Measurements from ENCODE around the gene SUFU.

SUFU gene

DNA sequence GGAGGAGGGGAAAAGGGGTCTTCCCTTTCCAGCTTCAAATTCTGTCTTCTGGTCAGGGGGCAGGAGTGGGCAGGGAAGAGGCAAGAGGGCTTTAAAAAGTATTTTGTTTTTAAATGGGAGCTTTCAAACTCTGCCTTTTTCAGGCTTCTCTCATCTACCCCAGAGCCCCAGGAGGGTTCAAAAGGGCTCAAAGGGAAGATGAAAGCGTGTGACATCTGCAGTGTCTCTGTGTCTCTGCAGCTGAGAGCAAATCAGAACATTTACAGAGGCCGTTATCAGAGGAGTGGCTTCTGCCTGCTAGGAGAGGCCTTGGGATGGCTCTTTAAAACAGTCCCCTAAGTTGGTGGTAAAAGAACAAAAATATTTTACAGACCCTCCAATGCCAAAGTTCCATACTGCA is 170.8 kb downstream of the SUFU start:
- no peak overlapping the region for H3K4me2 ChIP-seq (ENCODE audit: low read depth, low read length, poor library complexity, severe bottlenecking)

DNA sequence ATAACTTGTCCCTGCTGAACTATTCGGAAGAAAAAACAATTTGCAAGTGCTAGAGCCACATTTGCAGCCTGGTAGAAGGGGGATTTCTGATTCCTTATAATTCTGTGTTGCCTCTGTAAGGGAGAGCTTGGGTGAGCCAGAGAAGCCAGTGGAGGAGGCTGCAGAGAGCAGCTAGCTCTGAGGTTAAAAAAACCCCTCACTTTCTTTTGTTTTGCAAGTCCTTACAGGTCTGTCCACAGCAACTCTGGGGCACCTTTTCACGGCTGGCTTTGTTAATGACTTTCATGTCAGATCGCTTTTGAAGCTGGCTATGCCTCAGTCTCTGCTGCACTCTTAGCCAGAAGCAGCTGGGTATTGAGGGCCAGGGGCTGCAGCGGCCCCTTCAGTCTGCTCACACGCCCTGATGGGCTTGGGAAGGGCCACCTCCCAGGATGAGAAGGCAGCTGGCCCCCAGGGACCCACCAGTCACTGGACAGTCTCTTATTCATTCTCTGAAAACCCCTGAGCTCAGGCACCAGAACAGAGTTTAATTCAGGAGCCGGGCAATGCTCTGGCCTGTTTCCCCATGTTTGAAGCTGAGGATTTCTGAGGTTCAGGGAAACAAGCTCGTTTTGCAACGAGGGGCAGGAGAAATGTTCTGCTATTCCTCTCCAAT is 171.4 kb downstream of the SUFU start:
- Histone ChIP-seq H3K79me2 (ENCODE audit: insufficient read depth, low read length) (no peaks in the 10 kb centered on the region), H2AFZ (ENCODE audit: low read depth, low read length, severe bottlenecking) (no peak overlapping the region), H3K4me3 (ENCODE audit: insufficient read depth, low read length, poor library complexity, severe bottlenecking) (no peak overlapping the region), H3K36me3 (ENCODE audit: low read length) (no peaks in the 10 kb centered on the region), H3K27me3 (ENCODE audit: low read length) (no peaks in the 10 kb centered on the region), H3K9me3 (ENCODE audit: insufficient read depth, low read length) (no peaks in the 10 kb centered on the region), H3K9ac (ENCODE audit: low read length) (no peak overlapping the region), H4K20me1 (ENCODE audit: low read depth, low read length) (no peaks in the 10 kb centered on the region), H3K9me2 (replicated peaks; ENCODE audit: insufficient read depth, low read length) (no peaks in the 10 kb centered on the region), H3K27ac (ENCODE audit: low read depth, low read length) (no peak overlapping the region), H3K4me2 (ENCODE audit: low read depth, low read length, poor library complexity, severe bottlenecking) (no peak overlapping the region), H3F3A (ENCODE audit: insufficient read depth) (no peaks in the 10 kb centered on the region)
- no peak for TF ChIP-seq EZH2phosphoT487 (conservative IDR thresholded peaks at IDR 0.05; ENCODE audit: low read length)
- TF ChIP-seq, protein P1, sequence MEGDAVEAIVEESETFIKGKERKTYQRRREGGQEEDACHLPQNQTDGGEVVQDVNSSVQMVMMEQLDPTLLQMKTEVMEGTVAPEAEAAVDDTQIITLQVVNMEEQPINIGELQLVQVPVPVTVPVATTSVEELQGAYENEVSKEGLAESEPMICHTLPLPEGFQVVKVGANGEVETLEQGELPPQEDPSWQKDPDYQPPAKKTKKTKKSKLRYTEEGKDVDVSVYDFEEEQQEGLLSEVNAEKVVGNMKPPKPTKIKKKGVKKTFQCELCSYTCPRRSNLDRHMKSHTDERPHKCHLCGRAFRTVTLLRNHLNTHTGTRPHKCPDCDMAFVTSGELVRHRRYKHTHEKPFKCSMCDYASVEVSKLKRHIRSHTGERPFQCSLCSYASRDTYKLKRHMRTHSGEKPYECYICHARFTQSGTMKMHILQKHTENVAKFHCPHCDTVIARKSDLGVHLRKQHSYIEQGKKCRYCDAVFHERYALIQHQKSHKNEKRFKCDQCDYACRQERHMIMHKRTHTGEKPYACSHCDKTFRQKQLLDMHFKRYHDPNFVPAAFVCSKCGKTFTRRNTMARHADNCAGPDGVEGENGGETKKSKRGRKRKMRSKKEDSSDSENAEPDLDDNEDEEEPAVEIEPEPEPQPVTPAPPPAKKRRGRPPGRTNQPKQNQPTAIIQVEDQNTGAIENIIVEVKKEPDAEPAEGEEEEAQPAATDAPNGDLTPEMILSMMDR (IDR thresholded peaks at IDR 0.05; ENCODE audit: insufficient read depth, low read length, poor library complexity, severe bottlenecking) = no peak

More for the DNA sequence above, 170.8 kb downstream of the SUFU start:
- H2AFZ ChIP-seq (ENCODE audit: low read depth, low read length, severe bottlenecking) = no peak overlapping the region
- H3F3A ChIP-seq (ENCODE audit: insufficient read depth) = no peaks in the 10 kb centered on the region
- H3K27me3 ChIP-seq (ENCODE audit: low read length) = no peaks in the 10 kb centered on the region
- no peaks in the 10 kb centered on the region for H4K20me1 ChIP-seq (ENCODE audit: low read depth, low read length)
- TF ChIP-seq EZH2phosphoT487 (conservative IDR thresholded peaks at IDR 0.05; ENCODE audit: low read length) = no peak
- TF ChIP-seq, protein P1 (IDR thresholded peaks at IDR 0.05; ENCODE audit: insufficient read depth, low read length, poor library complexity, severe bottlenecking) = no peak
- H3K79me2 ChIP-seq (ENCODE audit: insufficient read depth, low read length) = no peaks in the 10 kb centered on the region
- no peaks in the 10 kb centered on the region for H3K36me3 ChIP-seq (ENCODE audit: low read length)
- H3K27ac ChIP-seq (ENCODE audit: low read depth, low read length) = no peak overlapping the region
- H3K4me3 ChIP-seq (ENCODE audit: insufficient read depth, low read length, poor library complexity, severe bottlenecking) = no peak overlapping the region
- H3K9me2 ChIP-seq (replicated peaks; ENCODE audit: insufficient read depth, low read length) = no peaks in the 10 kb centered on the region
- no peak overlapping the region for H3K9ac ChIP-seq (ENCODE audit: low read length)
- no peaks in the 10 kb centered on the region for H3K9me3 ChIP-seq (ENCODE audit: insufficient read depth, low read length)

DNA sequence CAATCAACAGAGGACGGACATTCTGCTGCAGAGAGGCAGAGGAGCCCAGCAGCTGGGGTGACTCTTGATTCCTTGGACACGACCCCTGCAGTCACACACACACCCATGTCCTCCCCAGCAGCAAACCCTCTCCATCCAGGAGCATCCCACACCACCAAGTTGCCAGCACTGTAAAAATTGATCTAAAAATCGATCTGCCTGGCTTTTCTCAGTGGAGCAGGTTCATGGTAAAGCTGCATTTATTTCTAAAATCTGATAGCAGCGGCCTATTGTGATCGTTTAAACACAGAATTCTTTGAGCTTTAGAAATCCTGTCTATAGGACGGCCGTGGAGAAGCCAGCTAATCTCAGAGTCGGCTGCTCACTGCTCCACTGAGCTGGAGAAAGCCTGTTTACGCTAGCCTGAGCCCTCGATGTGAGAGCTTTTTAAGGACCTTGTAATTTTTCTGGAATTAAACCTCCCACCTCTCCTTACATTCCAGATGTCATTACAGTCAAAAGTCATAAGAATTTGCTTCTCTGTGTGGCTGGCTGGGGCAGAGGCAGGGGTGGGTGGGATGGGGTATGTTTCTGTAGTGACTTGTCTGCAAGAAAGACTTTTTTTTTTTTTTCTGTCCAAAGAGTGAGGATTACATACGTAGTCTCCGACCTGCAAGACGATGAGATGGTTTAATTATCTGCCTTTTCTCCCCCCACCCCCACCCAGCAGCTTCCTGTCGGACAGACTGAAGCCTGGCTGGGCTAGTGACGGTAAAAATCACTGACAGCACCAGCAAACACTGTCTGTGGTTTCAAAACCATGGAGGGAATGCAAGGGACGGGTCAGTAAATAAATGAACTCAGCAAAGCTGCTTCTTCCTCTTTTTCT is 172.1 kb downstream of the SUFU start:
- Histone ChIP-seq H3F3A (ENCODE audit: insufficient read depth) (no peaks in the 10 kb centered on the region), H3K9me3 (ENCODE audit: insufficient read depth, low read length) (no peaks in the 10 kb centered on the region), H3K36me3 (ENCODE audit: low read length) (no peaks in the 10 kb centered on the region), H3K4me2 (ENCODE audit: low read depth, low read length, poor library complexity, severe bottlenecking) (no peak overlapping the region), H2AFZ (ENCODE audit: low read depth, low read length, severe bottlenecking) (no peak overlapping the region), H3K27me3 (ENCODE audit: low read length) (no peaks in the 10 kb centered on the region), H3K9ac (ENCODE audit: low read length) (no peak overlapping the region), H3K27ac (ENCODE audit: low read depth, low read length) (no peak overlapping the region), H3K79me2 (ENCODE audit: insufficient read depth, low read length) (no peaks in the 10 kb centered on the region), H3K9me2 (replicated peaks; ENCODE audit: insufficient read depth, low read length) (no peaks in the 10 kb centered on the region), H4K20me1 (ENCODE audit: low read depth, low read length) (no peaks in the 10 kb centered on the region), H3K4me3 (ENCODE audit: insufficient read depth, low read length, poor library complexity, severe bottlenecking) (no peak overlapping the region)
- no peak for TF ChIP-seq EZH2phosphoT487 (conservative IDR thresholded peaks at IDR 0.05; ENCODE audit: low read length)
- TF ChIP-seq, protein P1 (IDR thresholded peaks at IDR 0.05; ENCODE audit: insufficient read depth, low read length, poor library complexity, severe bottlenecking) = no peak

Measured in SU-DHL-6 (cell line).